ENCODE measurements around the gene PLIN4.

Gene PLIN4

GRCh38 chr19:4495471-4495870 lies 22.8 kb downstream of the PLIN4 start:
- H3K27ac ChIP-seq = no peak overlapping the region
- DNase-seq (ENCODE audit: low read depth, low spot score) = no peak

DNA sequence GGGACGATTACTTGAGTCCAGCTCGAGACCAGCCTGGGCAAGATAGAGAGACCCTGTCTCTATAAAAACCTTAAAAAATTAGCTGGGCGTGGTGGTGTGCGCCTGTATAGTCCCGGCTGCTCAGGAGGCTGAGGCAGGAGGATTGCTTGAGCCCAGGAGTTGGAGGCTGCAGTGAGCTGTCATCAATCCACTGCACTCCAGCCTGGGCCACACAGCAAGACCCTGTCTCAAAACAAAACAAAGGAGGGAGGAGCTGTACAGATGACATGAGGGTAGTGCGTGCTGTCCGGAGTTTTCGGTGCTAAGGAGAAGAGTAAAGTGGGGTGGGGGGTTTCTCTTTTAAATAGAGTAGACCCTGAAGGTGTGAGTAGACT lies 23.6 kb downstream of the PLIN4 start:
- H3K27ac ChIP-seq = no peak overlapping the region
- no peak for DNase-seq (ENCODE audit: low read depth, low spot score)

DNA sequence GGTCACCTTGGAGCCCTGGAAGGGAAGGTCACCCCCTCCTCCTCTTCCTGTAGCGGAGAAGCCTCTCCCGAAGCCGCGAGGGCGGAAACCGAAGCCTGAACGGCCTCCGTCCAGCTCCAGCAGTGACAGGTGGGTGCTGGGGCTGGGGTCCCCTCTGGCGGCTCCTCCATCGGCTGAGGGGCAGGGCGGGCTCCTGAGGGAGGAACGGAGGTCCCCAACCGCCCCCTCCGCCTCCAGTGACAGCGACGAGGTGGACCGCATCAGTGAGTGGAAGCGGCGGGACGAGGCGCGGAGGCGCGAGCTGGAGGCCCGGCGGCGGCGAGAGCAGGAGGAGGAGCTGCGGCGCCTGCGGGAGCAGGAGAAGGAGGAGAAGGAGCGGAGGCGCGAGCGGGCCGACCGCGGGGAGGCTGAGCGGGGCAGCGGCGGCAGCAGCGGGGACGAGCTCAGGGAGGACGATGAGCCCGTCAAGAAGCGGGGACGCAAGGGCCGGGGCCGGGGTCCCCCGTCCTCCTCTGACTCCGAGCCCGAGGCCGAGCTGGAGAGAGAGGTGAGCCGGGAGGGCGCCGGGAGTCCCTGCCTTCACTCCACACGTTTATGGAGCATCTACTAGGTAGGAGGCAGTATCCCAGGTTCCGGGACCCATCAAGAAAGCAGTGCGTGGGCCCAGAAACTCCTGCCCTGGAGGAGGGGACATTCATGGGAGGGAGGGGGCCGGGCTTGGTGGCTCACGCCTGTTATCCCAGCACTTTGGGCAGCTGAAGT lies 24.2 kb downstream of the PLIN4 start:
- H3K27ac ChIP-seq = no peak overlapping the region
- DNase-seq (ENCODE audit: low read depth, low spot score) = no peak

DNA sequence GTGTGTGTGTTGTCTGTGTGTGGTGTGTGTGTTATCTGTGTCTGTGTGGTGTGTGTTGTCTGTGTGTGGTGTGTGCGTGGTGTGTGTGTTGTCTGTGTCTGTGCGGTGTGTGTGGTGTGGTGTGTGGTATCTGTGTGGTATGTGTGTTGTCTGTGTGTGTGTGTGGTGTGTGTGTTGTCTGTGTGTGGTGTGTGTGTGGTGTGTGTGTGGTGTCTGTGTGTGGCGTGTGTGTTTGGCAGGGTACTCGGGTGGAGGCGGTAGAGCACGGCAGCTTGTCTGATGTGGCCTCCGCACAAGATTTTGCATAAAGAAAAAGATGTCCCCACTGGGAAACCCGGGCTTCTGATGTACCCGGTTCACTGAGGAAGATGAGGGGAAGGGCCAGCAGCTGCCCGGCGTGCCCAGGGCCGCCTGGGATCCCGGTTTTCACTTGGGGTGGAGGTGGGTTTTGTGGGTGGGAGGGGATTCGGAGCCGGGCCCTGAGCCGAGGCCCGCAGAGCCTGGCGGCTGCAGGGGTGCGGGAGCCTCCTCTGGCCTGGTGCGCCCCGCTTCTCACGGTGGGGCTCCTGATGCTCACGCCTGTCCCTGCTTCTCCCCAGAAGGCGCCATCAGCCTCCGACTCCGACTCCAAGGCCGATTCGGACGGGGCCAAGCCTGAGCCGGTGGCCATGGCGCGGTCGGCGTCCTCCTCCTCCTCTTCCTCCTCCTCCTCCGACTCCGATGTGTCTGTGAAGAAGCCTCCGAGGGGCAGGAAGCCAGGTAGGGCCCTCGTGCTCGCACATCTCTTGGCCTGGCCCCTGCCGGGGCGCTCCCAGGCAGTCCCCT lies 25.0 kb downstream of the PLIN4 start:
- no peak overlapping the region for H3K27ac ChIP-seq

DNA sequence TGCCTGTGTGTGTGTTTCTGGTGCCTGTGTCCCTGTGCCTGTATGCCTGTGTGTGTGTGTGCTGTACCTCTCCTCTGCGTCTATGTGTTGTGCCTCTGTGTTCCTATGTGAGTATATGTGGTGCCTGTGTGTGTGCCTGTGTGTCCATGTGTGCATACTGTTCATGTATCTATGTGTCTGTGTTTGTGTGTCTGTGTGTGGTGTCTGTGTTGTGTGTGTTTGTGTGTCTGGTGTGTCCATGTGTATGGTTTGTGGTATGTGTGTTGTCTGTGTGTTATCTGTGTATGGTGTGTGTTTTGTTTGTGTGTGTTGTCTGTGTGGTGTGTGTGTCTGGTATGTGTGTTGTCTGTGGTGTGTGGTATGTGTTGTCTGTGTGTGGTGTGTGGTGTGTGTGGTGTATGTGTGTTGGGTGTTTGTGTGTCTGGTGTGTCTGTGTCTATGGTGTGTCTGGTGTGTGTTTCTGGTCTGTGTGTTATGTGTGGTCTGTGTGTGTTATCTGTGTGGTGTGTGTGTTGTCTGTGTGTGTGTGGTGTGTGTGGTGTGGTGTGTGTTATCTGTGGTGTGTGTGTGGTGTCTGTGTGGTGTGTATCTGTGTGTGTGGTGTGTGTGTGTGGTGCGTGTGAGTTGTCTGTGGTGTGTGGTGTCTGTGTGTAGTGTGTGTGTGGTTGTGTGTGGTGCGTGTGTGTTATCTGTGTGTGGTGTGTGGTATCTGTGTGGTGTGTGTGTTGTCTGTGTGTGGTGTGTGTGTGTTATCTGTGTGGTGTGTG lies 25.8 kb downstream of the PLIN4 start:
- no peak overlapping the region for H3K27ac ChIP-seq

More for the DNA sequence above, 25.0 kb downstream of the PLIN4 start:
- no peak for DNase-seq (ENCODE audit: low read depth, low spot score)

DNA sequence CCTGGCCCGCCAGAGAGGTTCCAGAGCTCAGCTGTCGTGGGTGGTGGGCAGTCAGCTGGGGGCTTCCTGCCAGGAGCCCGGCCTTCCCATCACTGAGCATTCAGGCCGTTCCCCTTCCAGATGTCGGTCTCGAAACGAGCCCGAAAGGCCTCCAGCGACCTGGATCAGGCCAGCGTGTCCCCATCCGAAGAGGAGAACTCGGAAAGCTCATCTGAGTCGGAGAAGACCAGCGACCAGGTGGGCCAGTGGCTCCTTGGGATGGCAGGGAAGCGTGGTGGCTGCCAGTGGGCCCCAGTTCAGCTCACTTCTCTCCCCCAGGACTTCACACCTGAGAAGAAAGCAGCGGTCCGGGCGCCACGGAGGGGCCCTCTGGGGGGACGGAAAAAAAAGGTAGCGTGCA lies 26.8 kb downstream of the PLIN4 start:
- no peak overlapping the region for H3K27ac ChIP-seq
- DNase-seq (ENCODE audit: low read depth, low spot score) = no peak

More for the DNA sequence above, 25.8 kb downstream of the PLIN4 start:
- DNase-seq (ENCODE audit: low read depth, low spot score) = no peak

DNA sequence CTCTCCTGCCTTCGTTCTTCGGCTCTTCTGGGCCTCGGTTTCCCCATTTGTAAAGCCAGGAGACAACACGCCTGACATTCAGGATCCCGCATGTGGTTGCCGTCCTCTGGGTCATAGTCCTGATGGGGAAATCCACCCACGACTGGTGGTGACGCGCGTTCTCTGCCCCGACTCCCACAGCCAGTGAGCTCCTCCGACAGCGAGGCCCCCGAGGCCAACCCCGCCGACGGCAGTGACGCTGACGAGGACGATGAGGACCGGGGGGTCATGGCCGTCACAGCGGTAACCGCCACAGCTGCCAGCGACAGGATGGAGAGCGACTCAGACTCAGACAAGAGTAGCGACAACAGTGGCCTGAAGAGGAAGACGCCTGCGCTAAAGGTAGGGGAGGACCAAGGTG lies 29.8 kb downstream of the PLIN4 start:
- no peak for DNase-seq (ENCODE audit: low read depth, low spot score)
- no peak overlapping the region for H3K27ac ChIP-seq

DNA sequence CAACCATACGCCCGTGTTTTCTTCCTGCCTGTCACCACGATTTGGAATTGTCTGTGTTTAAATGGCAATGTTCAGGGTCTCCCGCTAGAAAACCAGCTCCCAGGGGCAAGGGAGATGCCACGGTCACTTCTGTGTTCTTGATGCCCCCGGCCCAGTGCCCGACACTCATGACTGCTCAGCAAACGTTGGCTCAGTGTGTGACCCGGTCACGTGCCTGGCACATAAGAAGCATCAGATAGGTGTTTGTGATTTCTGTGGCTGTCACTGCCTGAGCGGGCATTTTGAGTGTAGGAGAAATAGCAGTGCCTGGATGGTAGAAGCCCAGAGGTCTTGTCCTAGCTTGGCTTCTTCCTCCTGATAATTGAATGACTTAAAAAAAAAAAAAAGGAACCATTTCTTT lies 30.7 kb downstream of the PLIN4 start:
- no peak for DNase-seq (ENCODE audit: low read depth, low spot score)
- H3K27ac ChIP-seq = no peak overlapping the region

GRCh38 chr19:4483385-4483784 lies 34.9 kb downstream of the PLIN4 start:
- DNase-seq (ENCODE audit: low read depth, low spot score) = no peak
- H3K27ac ChIP-seq = no peak overlapping the region

DNA sequence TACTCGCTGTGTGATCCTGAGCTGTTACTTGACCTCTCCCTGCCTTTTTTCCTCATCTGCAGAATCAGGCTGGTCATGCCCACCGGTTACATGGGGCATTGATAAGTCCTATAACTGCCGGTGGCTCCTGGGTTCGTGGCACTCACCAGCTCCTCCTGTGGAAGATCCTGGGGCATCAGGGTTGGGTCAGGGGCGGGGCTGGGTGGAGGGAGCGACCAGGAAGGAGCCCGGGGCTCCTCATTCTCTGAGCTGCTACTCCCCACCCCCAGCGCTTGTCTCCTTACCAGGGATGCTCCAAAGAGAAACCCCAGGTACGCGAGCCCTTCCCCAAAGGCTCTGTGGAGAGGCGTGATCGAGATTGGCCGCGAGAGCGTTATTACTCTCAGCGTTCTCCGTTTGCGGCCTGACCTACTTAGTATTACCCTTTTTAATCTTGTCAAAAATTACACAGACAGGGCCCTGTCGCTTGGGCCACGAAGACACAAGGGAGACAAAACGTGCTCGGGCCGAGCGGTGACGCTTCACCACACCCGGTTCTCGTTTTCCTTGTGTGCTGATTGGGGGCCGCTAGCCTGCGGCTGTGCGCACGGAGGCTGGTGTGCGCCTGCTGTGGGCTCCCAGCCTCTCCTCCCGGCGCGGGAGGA lies 35.4 kb downstream of the PLIN4 start:
- no peak for DNase-seq (ENCODE audit: low read depth, low spot score)
- no peak overlapping the region for H3K27ac ChIP-seq

DNA sequence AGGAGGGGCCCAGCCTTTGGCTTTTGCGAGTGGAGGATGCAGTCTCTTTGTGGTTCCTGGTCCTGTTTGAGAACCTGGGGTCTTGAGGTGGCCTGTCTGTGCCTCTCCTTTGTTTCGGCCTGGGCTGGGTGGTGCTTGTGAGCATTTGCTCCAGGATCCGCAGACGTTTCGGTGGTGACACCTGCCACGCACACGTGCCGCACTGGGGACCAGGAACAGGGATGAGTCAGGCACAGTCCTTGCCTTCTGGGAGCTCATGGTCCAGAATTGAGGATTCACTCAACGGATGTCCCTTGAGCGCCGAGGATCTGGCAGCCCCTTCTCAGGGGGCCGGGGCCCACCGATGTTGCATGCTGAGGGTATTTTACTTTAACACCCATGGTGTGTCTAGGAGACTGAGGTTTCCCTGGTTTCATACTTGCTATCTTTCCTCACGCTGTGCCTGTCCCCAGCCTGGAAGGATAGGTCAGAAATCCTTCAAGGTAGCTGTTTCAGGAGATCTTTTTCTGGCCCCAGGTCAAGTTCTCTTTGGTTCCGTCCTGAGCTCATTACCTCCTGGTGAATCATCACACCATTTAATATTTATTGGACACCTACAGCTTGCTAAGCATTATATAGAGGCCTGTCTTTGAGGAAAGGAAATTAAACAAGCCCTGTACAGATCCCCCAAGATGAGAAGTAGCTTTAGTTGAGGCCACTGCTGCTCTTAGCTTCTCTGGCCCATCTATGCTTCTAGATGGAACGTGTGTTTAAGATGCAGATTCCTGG lies 41.1 kb downstream of the PLIN4 start:
- no peak overlapping the region for H3K27ac ChIP-seq
- no peak for DNase-seq (ENCODE audit: low read depth, low spot score)

GRCh38 chr19:4474514-4475022 lies 43.7 kb downstream of the PLIN4 start:
- no peak overlapping the region for H3K27ac ChIP-seq
- DNase-seq (ENCODE audit: low read depth, low spot score) = no peak

- no peak overlapping the region for H3K27ac ChIP-seq
- no peak for DNase-seq (ENCODE audit: low read depth, low spot score)
Observed at GRCh38 chr19:4473763-4474513, 44.3 kb downstream of the PLIN4 start.

DNA sequence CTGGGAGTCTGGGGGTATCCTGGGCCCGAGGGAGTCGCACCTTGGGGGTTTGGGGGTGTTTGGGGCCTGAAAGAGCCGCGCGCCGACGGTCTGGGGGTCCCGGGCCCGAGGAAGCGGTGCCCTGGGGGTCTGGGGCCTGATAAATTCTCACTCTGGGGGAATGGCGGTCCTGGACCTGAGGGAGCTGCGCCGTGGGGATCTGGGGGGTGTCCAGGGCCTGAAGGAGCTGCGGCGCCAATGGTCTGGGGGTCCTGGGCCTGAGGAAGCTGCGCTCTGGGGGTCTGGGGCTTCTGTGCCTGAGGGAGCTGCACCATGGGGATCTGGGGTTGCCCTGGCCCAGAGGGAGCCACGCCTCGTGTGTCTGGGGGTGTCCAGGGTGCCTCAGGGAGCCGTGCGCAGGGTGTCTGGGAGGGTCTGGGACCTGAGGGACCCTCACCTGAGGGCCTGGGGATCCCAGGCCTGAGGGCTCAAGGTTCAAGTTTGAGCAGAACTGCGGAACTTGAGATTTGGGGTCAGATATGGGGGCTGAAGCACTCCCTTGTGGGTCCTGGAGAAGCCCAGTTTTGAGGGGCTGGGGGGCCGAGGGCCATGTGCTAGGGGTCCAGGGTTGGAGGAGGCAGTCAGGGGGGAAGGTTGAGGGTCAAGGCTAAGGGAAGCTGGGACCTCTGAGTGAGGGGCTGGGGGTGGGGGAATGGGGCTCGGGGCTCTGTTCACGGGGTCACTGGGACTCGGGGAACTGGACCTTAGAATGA lies 45.1 kb downstream of the PLIN4 start:
- H3K27ac ChIP-seq = no peak overlapping the region
- DNase-seq (ENCODE audit: low read depth, low spot score) = no peak

- peak within 1 kb of the TSS; percentile 89 for H3K27ac ChIP-seq
- DNase-seq (ENCODE audit: low read depth, low spot score) = no peak
Observed at GRCh38 chr19:4472174-4472974, 45.9 kb downstream of the PLIN4 start, which contains the start of gene HDGFL2. Gene HDGFL2, plus strand, starts transcription at chr19:4472297. Its CDS starts 54 bp downstream, at chr19:4472351.

DNA sequence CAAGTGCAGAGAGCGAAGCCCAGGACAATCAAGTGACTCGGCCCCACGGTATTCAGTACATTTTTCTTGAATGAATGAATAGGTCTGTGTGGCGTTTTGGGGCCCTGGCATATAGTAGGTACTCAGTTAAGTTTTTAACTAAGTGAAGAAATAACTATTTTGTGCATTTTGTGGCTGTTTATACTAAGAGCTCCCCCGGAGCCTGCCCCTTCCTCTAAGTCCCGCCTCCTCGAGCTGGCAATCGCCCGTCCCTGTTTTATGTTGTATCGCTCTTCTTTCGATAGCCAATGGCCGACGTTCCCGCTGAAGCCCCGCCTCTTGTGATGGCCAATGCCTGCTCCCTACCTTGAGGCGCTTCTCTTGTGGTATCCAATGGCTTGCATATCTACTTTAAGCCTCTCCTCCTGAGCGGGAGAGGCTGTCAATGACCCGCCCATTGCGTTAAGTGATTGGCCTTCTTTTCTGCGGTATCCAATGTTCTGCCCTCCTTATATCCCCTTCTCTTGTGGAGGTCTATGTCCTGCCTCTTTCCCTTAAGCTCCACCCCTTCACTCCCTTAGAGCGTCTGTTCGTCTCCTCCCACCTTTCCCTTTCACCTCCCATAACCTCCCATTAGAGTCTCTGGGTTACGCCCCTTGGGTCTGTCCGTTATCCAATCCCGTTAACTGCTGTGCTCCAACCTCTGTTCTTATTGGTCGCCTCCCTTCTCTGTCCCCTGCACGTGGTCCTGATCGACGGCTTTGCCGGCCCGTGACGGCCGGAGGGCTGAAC lies 46.7 kb downstream of the PLIN4 start:
- peak; percentile 100 for DNase-seq (ENCODE audit: low read depth, low spot score)
- H3K27ac ChIP-seq = peak overlapping the region; percentile 89
